Activated B cell treated with CpG ODN at 0.5 μM for 24 hours (primary cell): ENCODE results near the gene WNT1. TPM values are rescaled to one million over a fixed set of nuclear protein-coding genes. Genes with fewer than 3 reads are reported as not detected.

Experiments
- ATAC-seq: fragments of 200-7000 bp; cut with Tn5 transposase; one replicate; pipeline ENCODE4 v1.10.0; 2021; ENCODE audit warnings: low read depth, mild to moderate bottlenecking, moderate library complexity
- CTCF ChIA-PET: fragments of 350-600 bp; sonication (Branson Sonifier 250); formaldehyde crosslinking; loops from one replicate; lab custom pipeline; 2021; ENCODE audit warnings: antibody characterized with exemption; lab: Charles Lee
- POLR2A ChIA-PET: fragments of 350-600 bp; sonication (Branson Sonifier 250); formaldehyde crosslinking; loops from one replicate; lab custom pipeline; 2021; ENCODE audit warnings: antibody characterized with exemption; lab: Charles Lee
- DNase-seq: peaks from one replicate; pipeline ENCODE4 v3.0.0; 2022
- H3K27ac Mint-ChIP-seq: one replicate; pipeline ENCODE4 v1.8.0; 2020; ENCODE audit warnings: mixed read lengths
- H3K27me3 Mint-ChIP-seq: one replicate; pipeline ENCODE4 v1.8.0; 2021; ENCODE audit warnings: mixed read lengths
- H3K36me3 Mint-ChIP-seq: one replicate; pipeline ENCODE4 v1.8.0; 2021; ENCODE audit warnings: low read depth, mixed read lengths
- H3K4me1 Mint-ChIP-seq: one replicate; pipeline ENCODE4 v1.8.0; 2021; ENCODE audit warnings: mixed read lengths
- H3K4me3 Mint-ChIP-seq: one replicate; pipeline ENCODE4 v1.8.0; 2020; ENCODE audit warnings: mild to moderate bottlenecking, mixed read lengths
- H3K9me3 Mint-ChIP-seq: one replicate; pipeline ENCODE4 v1.8.0; 2020; ENCODE audit warnings: mixed read lengths
- CTCF ChIP-seq: fragments of 200-600 bp; IDR thresholded peaks from one replicate; pipeline ENCODE4 v1.8.0; 2022; ENCODE audit warnings: antibody characterized with exemption, mild to moderate bottlenecking
- intact Hi-C: fragments of 100-400 bp; cut with micrococcal nuclease; formaldehyde crosslinking; loops from one replicate; pipeline ENCODE4 v1.15.1; 2024
- total RNA-seq: library from RNA; stranded (reverse); gene quantifications from 2 replicates; pipeline ENCODE4 v1.2.3, GENCODE V29; 2022

The WNT1 gene
- total RNA-seq, 1 donor from 2014 or later: not detected

GRCh38 chr12:48954061-48954460 is 24.1 kb upstream of the WNT1 start:
- CTCF ChIA-PET: interaction anchor here (1.1 to 1.7 kb wide), 2 partner anchors 15 to 24 kb away, joined by 3 to 7 read pairs; partner anchors contain the start of gene WNT1
- no peak for TF ChIP-seq CTCF
- Mint-ChIP-seq H3K4me3 (no peak overlapping the region), H3K4me1 (peaks cover 42% of the 10 kb centered on the region), H3K9me3 (no peaks in the 10 kb centered on the region), H3K36me3 (peaks cover 36% of the 10 kb centered on the region), H3K27me3 (no peaks in the 10 kb centered on the region), H3K27ac (no peak overlapping the region)
- intact Hi-C loops: loop anchor here (10.0 kb wide), 1 partner anchor 239 kb away; the partner anchor contains the start of gene CCNT1
- DNase-seq (no peak), ATAC-seq (no peak)
- POLR2A ChIA-PET: interaction anchor here (0.6 kb wide), 1 partner anchor 311 kb away, joined by 7 read pairs; no protein-coding TSS in a partner anchor

GRCh38 chr12:48954841-48955501 is 23.2 kb upstream of the WNT1 start:
- ATAC-seq: no peak
- Mint-ChIP-seq H3K36me3 (peaks cover 31% of the 10 kb centered on the region), H3K27ac (peak overlapping the region; percentile 61), H3K4me1 (peaks cover 41% of the 10 kb centered on the region), H3K4me3 (peak overlapping the region; percentile 64), H3K9me3 (no peaks in the 10 kb centered on the region), H3K27me3 (peaks cover 2% of the 10 kb centered on the region)
- intact Hi-C loops: loop anchor here (10.0 kb wide), 1 partner anchor 240 kb away; the partner anchor contains the start of gene CCNT1
- POLR2A ChIA-PET: no interaction called here
- CTCF ChIA-PET: interaction anchor here (1.3 kb wide), 1 partner anchor 23 kb away, joined by 4 read pairs; the partner anchor contains the start of gene WNT1
- no peak for DNase-seq
- TF ChIP-seq CTCF: no peak

GRCh38 chr12:48956279-48957140 is 21.6 kb upstream of the WNT1 start:
- peaks cover 29% of the 10 kb centered on the region for H3K36me3 Mint-ChIP-seq

More at GRCh38 chr12:48956279-48957140, 21.6 kb upstream of the WNT1 start:
- CTCF ChIA-PET: interaction anchor here (0.9 to 2.8 kb wide), 10 partner anchors 13 to 104 kb away, joined by 3 to 13 read pairs (median 4); partner anchors contain the start of gene WNT1
- Mint-ChIP-seq H3K27me3 (peaks cover 8% of the 10 kb centered on the region), H3K4me1 (peaks cover 41% of the 10 kb centered on the region), H3K4me3 (peak overlapping the region; percentile 99), H3K27ac (peak overlapping the region; percentile 91), H3K9me3 (no peaks in the 10 kb centered on the region)
- peak; percentile 2 for ATAC-seq
- intact Hi-C loops: loop anchor here (1.0 to 10.0 kb wide), 7 partner anchors 13 to 242 kb away; partner anchors contain the start of genes CCNT1, PRKAG1, RND1 and WNT1
- no peak for DNase-seq
- POLR2A ChIA-PET: interaction anchor here (0.6 to 3.7 kb wide), 13 partner anchors 11 to 1155 kb away, joined by 3 to 31 read pairs (median 5); partner anchors contain the start of genes DDX23, FKBP11, WNT1 and WNT10B
- no peak for TF ChIP-seq CTCF
